ENCODE measurements around the gene EEF2K.

EEF2K gene

GRCh38 chr16:22240023-22240710, 34.1 kb downstream of the EEF2K start:
- DNase-seq (ENCODE audit: low read depth in 1 of 2, low spot score in 1 of 2): no peak

- DNase-seq (ENCODE audit: low read depth in 1 of 2, low spot score in 1 of 2): no peak
Measured at GRCh38 chr16:22250522-22250921, 44.4 kb downstream of the EEF2K start.

GRCh38 chr16:22252317-22252716, 46.2 kb downstream of the EEF2K start:
- DNase-seq (ENCODE audit: low read depth in 1 of 2, low spot score in 1 of 2): no peak

GRCh38 chr16:22253272-22253671, 47.2 kb downstream of the EEF2K start:
- DNase-seq (ENCODE audit: low read depth in 1 of 2, low spot score in 1 of 2): no peak

- DNase-seq (ENCODE audit: low read depth in 1 of 2, low spot score in 1 of 2): no peak
Measured at GRCh38 chr16:22255335-22255734, 49.3 kb downstream of the EEF2K start.

GRCh38 chr16:22257440-22257839, 51.4 kb downstream of the EEF2K start:
- no peak for DNase-seq (ENCODE audit: low read depth in 1 of 2, low spot score in 1 of 2)

- DNase-seq (ENCODE audit: low read depth in 1 of 2, low spot score in 1 of 2): no peak
Measured at GRCh38 chr16:22260490-22260889, 54.4 kb downstream of the EEF2K start.

GRCh38 chr16:22262460-22262859, 56.4 kb downstream of the EEF2K start:
- no peak for DNase-seq (ENCODE audit: low read depth in 1 of 2, low spot score in 1 of 2)

GRCh38 chr16:22264786-22265185, 58.7 kb downstream of the EEF2K start:
- DNase-seq (ENCODE audit: low read depth in 1 of 2, low spot score in 1 of 2): no peak

GRCh38 chr16:22265351-22265750, 59.3 kb downstream of the EEF2K start:
- DNase-seq (ENCODE audit: low read depth in 1 of 2, low spot score in 1 of 2): no peak

GRCh38 chr16:22266546-22266945, 60.5 kb downstream of the EEF2K start:
- DNase-seq (ENCODE audit: low read depth in 1 of 2, low spot score in 1 of 2): no peak

- no peak for DNase-seq (ENCODE audit: low read depth in 1 of 2, low spot score in 1 of 2)
Measured at GRCh38 chr16:22267764-22268163, 61.7 kb downstream of the EEF2K start.

- DNase-seq (ENCODE audit: low read depth in 1 of 2, low spot score in 1 of 2): no peak
Measured at GRCh38 chr16:22270525-22270924, 64.4 kb downstream of the EEF2K start.

- no peak for DNase-seq (ENCODE audit: low read depth in 1 of 2, low spot score in 1 of 2)
Measured at GRCh38 chr16:22272870-22273650, 67.0 kb downstream of the EEF2K start.

GRCh38 chr16:22274916-22275315, 68.8 kb downstream of the EEF2K start:
- DNase-seq (ENCODE audit: low read depth in 1 of 2, low spot score in 1 of 2): no peak

GRCh38 chr16:22278441-22279230, 72.6 kb downstream of the EEF2K start:
- no peak for DNase-seq (ENCODE audit: low read depth in 1 of 2, low spot score in 1 of 2)

GRCh38 chr16:22282254-22282892, 76.3 kb downstream of the EEF2K start:
- no peak for DNase-seq (ENCODE audit: low read depth in 1 of 2, low spot score in 1 of 2)

GRCh38 chr16:22284637-22285036, 78.6 kb downstream of the EEF2K start:
- no peak for DNase-seq (ENCODE audit: low read depth in 1 of 2, low spot score in 1 of 2)

- DNase-seq (ENCODE audit: low read depth in 1 of 2, low spot score in 1 of 2): no peak
Measured at GRCh38 chr16:22285080-22285479, 79.0 kb downstream of the EEF2K start.

- no peak for DNase-seq (ENCODE audit: low read depth in 1 of 2, low spot score in 1 of 2)
Measured at GRCh38 chr16:22291020-22291419, 84.9 kb downstream of the EEF2K start.

GRCh38 chr16:22291860-22292318, 85.8 kb downstream of the EEF2K start:
- DNase-seq (ENCODE audit: low read depth in 1 of 2, low spot score in 1 of 2): no peak
